Calu3 (cell line): ENCODE results near the gene MRPL44. TPM values are rescaled to one million over a fixed set of nuclear protein-coding genes. Genes with fewer than 3 reads are reported as not detected.

ENCODE experiments used
- BruUV-seq: library from RNA; stranded (reverse); fragments of 400-500 nt; replicated peaks from 2 replicates; lab custom pipeline; 2021; lab: Mats Ljungman, UMichigan
- CTCF ChIA-PET: fragments of 300-600 bp; sonication (Branson Sonifier 250); formaldehyde crosslinking; loops from one replicate; lab custom pipeline; 2022; ENCODE audit warnings: antibody characterized with exemption; lab: Charles Lee
- DNase-seq: peaks from one replicate; pipeline ENCODE4 v3.0.0; 2022
- H3K27ac Mint-ChIP-seq: one replicate; pipeline ENCODE4 v1.8.0; 2022; ENCODE audit warnings: mixed read lengths; ENCODE audit not compliant: unreplicated experiment
- H3K27me3 Mint-ChIP-seq: one replicate; pipeline ENCODE4 v1.8.0; 2022; ENCODE audit warnings: mixed read lengths; ENCODE audit not compliant: unreplicated experiment
- H3K36me3 Mint-ChIP-seq: one replicate; pipeline ENCODE4 v1.8.0; 2022; ENCODE audit warnings: mild to moderate bottlenecking, moderate library complexity, mixed read lengths; ENCODE audit not compliant: insufficient read depth, unreplicated experiment
- H3K4me1 Mint-ChIP-seq: one replicate; pipeline ENCODE4 v1.8.0; 2022; ENCODE audit warnings: mild to moderate bottlenecking, low read depth, mixed read lengths; ENCODE audit not compliant: unreplicated experiment
- H3K4me3 Mint-ChIP-seq: one replicate; pipeline ENCODE4 v1.8.0; 2022; ENCODE audit warnings: mild to moderate bottlenecking, low read depth, moderate library complexity, mixed read lengths; ENCODE audit not compliant: unreplicated experiment
- H3K9me3 Mint-ChIP-seq: one replicate; pipeline ENCODE4 v1.8.0; 2022; ENCODE audit warnings: low read depth, mixed read lengths; ENCODE audit not compliant: unreplicated experiment
- intact Hi-C: fragments of 100-400 bp; cut with micrococcal nuclease; formaldehyde crosslinking; loops from one replicate; pipeline ENCODE4 v1.10.0; 2022; ENCODE audit not compliant: unreplicated experiment
- total RNA-seq: library from RNA; stranded (reverse); gene quantifications from 2 replicates; pipeline ENCODE4 v1.2.3, GENCODE V29; 2022
- TF ChIP-seq, protein P1 (sequence below): fragments of 200-600 bp; IDR thresholded peaks from one replicate; pipeline ENCODE4 v1.8.0; 2022; ENCODE audit warnings: antibody characterized with exemption; ENCODE audit not compliant: unreplicated experiment

MRPL44 gene
- total RNA-seq, 1 experiment from 2014 or later, result 32.7 TPM

DNA sequence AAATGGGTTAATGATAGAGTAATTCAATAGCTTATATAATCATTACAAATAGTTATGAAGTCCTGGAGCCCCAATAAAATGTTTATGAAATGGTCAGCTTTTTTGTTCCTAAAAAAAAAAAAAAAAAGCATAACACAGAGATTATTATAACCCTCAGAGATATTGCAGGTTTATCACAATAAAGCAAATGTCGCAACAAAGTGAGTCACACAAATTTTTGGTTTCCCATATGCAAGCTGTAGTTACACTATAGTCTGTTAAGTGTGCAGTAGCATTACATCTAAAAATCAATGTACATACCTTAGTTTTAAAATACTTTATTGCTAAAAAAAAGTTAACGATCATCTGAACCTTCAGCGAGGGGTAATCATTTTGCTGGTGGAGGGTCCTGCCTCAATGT is 32.2 kb upstream of the MRPL44 start:
- CTCF ChIA-PET, result no interaction called here
- H3K4me1 Mint-ChIP-seq, result peaks cover 3% of the 10 kb centered on the region
- no peak overlapping the region for H3K27ac Mint-ChIP-seq
- peaks cover 8% of the 10 kb centered on the region for H3K36me3 Mint-ChIP-seq
- intact Hi-C loops, result no loop called here
- H3K9me3 Mint-ChIP-seq, result peaks cover 10% of the 10 kb centered on the region
- DNase-seq, result no peak
- no peak overlapping the region for H3K4me3 Mint-ChIP-seq
- no peaks in the 10 kb centered on the region for H3K27me3 Mint-ChIP-seq
- TF ChIP-seq, protein P1, sequence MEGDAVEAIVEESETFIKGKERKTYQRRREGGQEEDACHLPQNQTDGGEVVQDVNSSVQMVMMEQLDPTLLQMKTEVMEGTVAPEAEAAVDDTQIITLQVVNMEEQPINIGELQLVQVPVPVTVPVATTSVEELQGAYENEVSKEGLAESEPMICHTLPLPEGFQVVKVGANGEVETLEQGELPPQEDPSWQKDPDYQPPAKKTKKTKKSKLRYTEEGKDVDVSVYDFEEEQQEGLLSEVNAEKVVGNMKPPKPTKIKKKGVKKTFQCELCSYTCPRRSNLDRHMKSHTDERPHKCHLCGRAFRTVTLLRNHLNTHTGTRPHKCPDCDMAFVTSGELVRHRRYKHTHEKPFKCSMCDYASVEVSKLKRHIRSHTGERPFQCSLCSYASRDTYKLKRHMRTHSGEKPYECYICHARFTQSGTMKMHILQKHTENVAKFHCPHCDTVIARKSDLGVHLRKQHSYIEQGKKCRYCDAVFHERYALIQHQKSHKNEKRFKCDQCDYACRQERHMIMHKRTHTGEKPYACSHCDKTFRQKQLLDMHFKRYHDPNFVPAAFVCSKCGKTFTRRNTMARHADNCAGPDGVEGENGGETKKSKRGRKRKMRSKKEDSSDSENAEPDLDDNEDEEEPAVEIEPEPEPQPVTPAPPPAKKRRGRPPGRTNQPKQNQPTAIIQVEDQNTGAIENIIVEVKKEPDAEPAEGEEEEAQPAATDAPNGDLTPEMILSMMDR, result no peak
- no TSS peak for BruUV-seq

DNA sequence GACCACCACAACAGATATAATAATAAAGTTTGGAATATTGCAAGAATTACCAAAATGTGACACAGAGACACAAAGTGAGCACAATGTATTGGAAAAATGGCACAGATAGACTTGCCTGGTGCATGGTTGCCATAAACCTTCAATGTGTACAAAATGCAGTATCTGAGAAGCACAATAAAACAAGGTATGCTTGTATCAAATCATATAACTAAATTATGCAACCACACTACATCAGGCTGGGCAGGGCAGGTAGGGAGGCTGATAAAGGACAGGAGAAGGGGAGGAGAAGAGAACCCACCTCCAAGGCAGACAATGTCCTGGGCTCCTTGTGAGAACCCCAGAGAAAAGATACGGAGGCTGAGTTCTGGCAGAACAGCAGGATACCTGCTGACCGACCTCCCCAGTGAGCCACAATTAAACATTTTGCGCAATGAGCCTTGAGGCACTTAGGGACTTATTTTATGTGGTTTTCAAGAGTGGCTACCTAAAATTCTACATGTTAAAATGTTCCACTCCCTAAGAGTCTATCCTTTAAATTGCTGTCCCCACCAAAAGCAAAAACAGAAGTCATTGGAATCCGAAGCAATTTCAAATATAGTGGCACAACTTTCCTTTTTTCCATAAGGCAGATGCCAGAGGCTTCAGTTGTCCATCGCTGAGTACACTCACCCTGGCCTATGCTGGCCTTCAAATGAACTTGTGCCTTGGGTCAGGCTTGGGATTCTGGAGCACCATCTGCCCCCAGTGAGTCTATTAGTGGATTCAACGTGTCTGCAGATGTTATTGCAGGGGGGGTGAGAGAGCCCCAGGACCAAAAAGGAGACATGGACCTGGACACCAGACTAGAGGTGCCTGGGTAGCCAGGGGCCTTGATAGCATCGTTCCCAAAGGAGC is 28.9 kb upstream of the MRPL44 start:
- DNase-seq, result no peak
- Mint-ChIP-seq H3K36me3 (peaks cover 11% of the 10 kb centered on the region), H3K27me3 (no peaks in the 10 kb centered on the region), H3K27ac (no peak overlapping the region), H3K4me3 (no peak overlapping the region), H3K9me3 (peaks cover 10% of the 10 kb centered on the region), H3K4me1 (peaks cover 11% of the 10 kb centered on the region)
- intact Hi-C loops, result no loop called here
- no TSS peak for BruUV-seq
- CTCF ChIA-PET, result no interaction called here
- TF ChIP-seq, protein P1, result no peak

DNA sequence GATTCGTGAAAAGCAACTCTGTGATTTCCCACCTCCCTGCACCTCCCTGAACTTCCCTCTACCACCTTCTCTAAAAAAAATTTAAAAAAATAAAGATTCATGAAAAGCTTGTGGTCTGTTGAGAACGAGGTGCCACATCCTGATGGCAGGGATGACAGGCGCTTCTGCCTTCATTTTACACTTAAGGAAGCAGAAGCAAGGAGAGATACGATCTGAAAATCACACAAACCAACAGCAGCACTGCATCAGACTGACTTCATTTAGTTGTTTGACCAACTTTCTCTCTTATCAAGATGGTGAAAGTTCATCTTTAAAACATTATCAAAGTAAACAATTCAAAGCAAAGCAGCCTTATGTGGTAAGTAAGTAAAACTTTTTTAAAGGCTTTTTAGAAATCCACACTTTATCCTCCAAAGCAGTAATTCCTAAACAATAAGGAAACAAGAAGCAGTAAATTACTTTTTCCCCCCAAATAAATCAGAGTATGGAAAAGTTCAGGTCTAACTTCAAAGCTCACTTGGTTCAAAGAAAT is 27.6 kb upstream of the MRPL44 start:
- no peak for DNase-seq
- BruUV-seq, result no TSS peak
- intact Hi-C loops, result no loop called here
- Mint-ChIP-seq H3K4me3 (no peak overlapping the region), H3K27me3 (no peaks in the 10 kb centered on the region), H3K9me3 (peaks cover 10% of the 10 kb centered on the region), H3K4me1 (peaks cover 13% of the 10 kb centered on the region), H3K27ac (no peak overlapping the region), H3K36me3 (peaks cover 11% of the 10 kb centered on the region)
- TF ChIP-seq, protein P1, result no peak
- CTCF ChIA-PET, result no interaction called here

DNA sequence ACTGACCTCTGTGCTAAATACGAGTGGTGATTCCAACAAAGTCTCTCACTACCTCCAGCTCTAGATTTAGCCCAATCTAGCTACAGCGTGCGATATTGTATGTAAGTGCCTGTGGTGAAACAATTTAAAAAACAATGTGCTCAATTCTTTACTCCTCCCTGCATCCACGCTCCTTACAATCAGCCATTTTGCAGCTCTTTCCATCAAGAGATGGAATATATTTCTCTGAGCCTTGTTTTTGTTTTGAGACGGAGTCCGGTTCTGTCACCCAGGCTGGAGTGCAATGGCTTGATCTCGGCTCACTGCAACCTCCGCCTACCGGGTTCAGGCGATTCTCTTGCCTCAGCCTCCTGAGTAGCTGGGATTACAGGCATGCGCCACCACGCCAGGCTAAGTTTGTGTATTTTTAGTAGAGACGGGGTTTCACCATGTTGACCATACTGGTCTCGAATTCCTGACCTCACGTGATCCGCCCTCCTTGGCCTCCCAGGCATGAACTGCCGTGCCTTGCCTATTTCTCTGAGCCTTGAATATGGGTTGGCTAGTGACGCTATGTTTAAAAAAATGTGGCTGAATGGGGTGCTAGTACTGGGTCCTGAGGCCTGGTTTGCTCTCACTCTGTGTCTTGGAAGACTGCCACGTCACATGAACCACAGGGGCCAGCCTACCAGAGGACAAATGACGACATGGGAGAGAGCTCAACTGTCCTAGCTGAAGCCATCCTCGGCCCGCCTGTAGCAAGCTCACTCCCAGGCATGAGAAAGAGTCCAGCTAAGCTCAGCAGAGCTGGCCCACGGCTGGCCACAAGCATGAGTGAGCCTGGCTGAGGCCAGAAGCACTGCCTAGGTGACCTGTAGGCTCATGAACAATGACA is 26.9 kb upstream of the MRPL44 start:
- TF ChIP-seq, protein P1, result no peak
- intact Hi-C loops, result no loop called here
- Mint-ChIP-seq H3K9me3 (peaks cover 10% of the 10 kb centered on the region), H3K27ac (no peak overlapping the region), H3K27me3 (no peaks in the 10 kb centered on the region), H3K4me1 (peaks cover 20% of the 10 kb centered on the region), H3K36me3 (peaks cover 11% of the 10 kb centered on the region), H3K4me3 (no peak overlapping the region)
- CTCF ChIA-PET, result interaction anchor here (0.7 kb wide), 1 partner anchor 125 kb away, joined by 3 read pairs; no protein-coding TSS in a partner anchor
- DNase-seq, result no peak
- BruUV-seq, result no TSS peak
